ENCODE results near the gene FRMD4B.

The FRMD4B gene

GRCh38 chr3:69126999-69127398, 258.9 kb downstream of the FRMD4B start:
- DNase-seq, result no peak
- Mint-ChIP-seq H3K27me3 (peaks cover 15% of the 10 kb centered on the region), H3K4me3 (no peak overlapping the region), H3K27ac (no peak overlapping the region), H3K4me1 (no peaks in the 10 kb centered on the region), H3K9me3 (no peaks in the 10 kb centered on the region)
- ATAC-seq, result no peak

- Mint-ChIP-seq H3K27me3 (peaks cover 12% of the 10 kb centered on the region), H3K9me3 (no peaks in the 10 kb centered on the region), H3K27ac (no peak overlapping the region), H3K4me3 (no peak overlapping the region), H3K4me1 (peaks cover under 1% of the 10 kb centered on the region)
- ATAC-seq (no peak), DNase-seq (no peak)
Observed at GRCh38 chr3:69126216-69126615, 259.7 kb downstream of the FRMD4B start.

- DNase-seq (no peak), ATAC-seq (no peak)
- Mint-ChIP-seq H3K4me3 (no peak within 1 kb of the TSS), H3K4me1 (peaks cover 5% of the 10 kb centered on the region), H3K27ac (no peak within 1 kb of the TSS), H3K9me3 (no peaks in the 10 kb centered on the region), H3K27me3 (peaks cover 10% of the 10 kb centered on the region)
Observed at GRCh38 chr3:69122403-69122802, 263.5 kb downstream of the FRMD4B start, which contains the start of gene LMOD3. Gene LMOD3 (minus strand): TSS chr3:69122595. CDS start chr3:69122386, 209 bp downstream.

- Mint-ChIP-seq H3K27ac (no peak overlapping the region), H3K4me1 (peaks cover 5% of the 10 kb centered on the region), H3K9me3 (no peaks in the 10 kb centered on the region), H3K27me3 (peaks cover 6% of the 10 kb centered on the region), H3K4me3 (no peak overlapping the region)
- DNase-seq (no peak), ATAC-seq (no peak)
Observed at GRCh38 chr3:69121950-69122349, 263.9 kb downstream of the FRMD4B start.

GRCh38 chr3:69121513-69121912, 264.4 kb downstream of the FRMD4B start:
- Mint-ChIP-seq H3K27ac (no peak overlapping the region), H3K4me3 (no peak overlapping the region), H3K9me3 (no peaks in the 10 kb centered on the region), H3K4me1 (peaks cover 5% of the 10 kb centered on the region), H3K27me3 (peaks cover 2% of the 10 kb centered on the region)
- ATAC-seq (no peak), DNase-seq (no peak)

- Mint-ChIP-seq H3K27ac (no peak overlapping the region), H3K27me3 (no peaks in the 10 kb centered on the region), H3K4me1 (peaks cover 5% of the 10 kb centered on the region), H3K9me3 (no peaks in the 10 kb centered on the region), H3K4me3 (no peak overlapping the region)
- ATAC-seq (peak; percentile 85), DNase-seq (peak; percentile 75 to 81)
Observed at GRCh38 chr3:69120879-69121464, 264.9 kb downstream of the FRMD4B start.

All from stimulated activated naive CD8-positive, alpha-beta T cell treated with anti-CD3 and anti-CD28 coated beads, Interleukin-15, amount 100 ng/mL, for 72 hours (primary cell).